Endothelial cell of umbilical vein (primary cell): ENCODE data around the gene ZNF618. TPM values are rescaled to one million over a fixed set of nuclear protein-coding genes. Genes with fewer than 3 reads are reported as not detected.

ENCODE experiments used
- BruUV-seq: library from RNA; stranded (reverse); fragments of 400-500 nt; replicated peaks from 2 replicates; lab custom pipeline; 2021; lab: Mats Ljungman, UMichigan
- CTCF ChIA-PET: fragments of 300-600, 350-600 bp; sonication (Branson Sonifier 250); formaldehyde crosslinking; loops from one replicate; lab custom pipeline; 2021; ENCODE audit warnings: antibody characterized with exemption, inconsistent platforms; lab: Charles Lee
- POLR2A ChIA-PET: fragments of 300-600, 350-600 bp; sonication (Branson Sonifier 250); formaldehyde crosslinking; loops from one replicate; lab custom pipeline; 2021; ENCODE audit warnings: antibody characterized with exemption, inconsistent platforms; lab: Charles Lee
- DNase-seq: peaks from one replicate; pipeline ENCODE4 v3.0.0-alpha.2; 2011; ENCODE audit warnings: low read depth, low spot score
- FAIRE-seq: peaks from 2 replicates; lab custom pipeline; 2011; peaks lifted over from hg19 to GRCh38; lab: Jason Lieb, UNC
- H2AFZ ChIP-seq: 2 replicates; pipeline ENCODE4 v1.6.0; 2012; ENCODE audit warnings: low read depth, low read length, control low read depth, inconsistent platforms
- H3K27ac ChIP-seq: 2 replicates; pipeline ENCODE4 v1.5.1; 2011; ENCODE audit warnings: low read depth, mild to moderate bottlenecking, control low read depth, low read length, moderate library complexity; ENCODE audit not compliant: insufficient read depth
- H3K27me3 ChIP-seq, 2 experiments: 2 replicates each; pipeline versions ENCODE4 v1.6.0 to v1.6.1; 2011; ENCODE audit warnings: low read length in 2 of 2, mixed read lengths in 1 of 2; ENCODE audit not compliant: control insufficient read depth in 2 of 2, insufficient read depth in 2 of 2
- H3K36me3 ChIP-seq, 2 experiments: 2 replicates in 1 of 2; 3 replicates in 1 of 2; pipeline ENCODE4 v1.5.1; 2011; ENCODE audit warnings: low read length in 2 of 2, mild to moderate bottlenecking in 1 of 2, moderate library complexity in 1 of 2; ENCODE audit not compliant: control insufficient read depth in 2 of 2, insufficient read depth in 2 of 2; ENCODE audit errors: extremely low read depth in 1 of 2
- H3K4me1 ChIP-seq: 3 replicates; pipeline ENCODE4 v1.5.1; 2011; ENCODE audit warnings: mild to moderate bottlenecking, low read length; ENCODE audit not compliant: control insufficient read depth, insufficient read depth; ENCODE audit errors: extremely low read depth
- H3K4me2 ChIP-seq: 2 replicates; pipeline ENCODE4 v1.6.1; 2011; ENCODE audit warnings: low read length, control low read depth, mixed read lengths; ENCODE audit not compliant: insufficient read depth
- H3K4me3 ChIP-seq, 3 experiments: fragments of 200-600 bp in 1 of 3; sonication (generic), shearing (Covaris generic) in 1 of 3; replicated peaks in 1 of 3; 2 replicates each; pipeline ENCODE4 v1.5.1; 2011 to 2016; ENCODE audit warnings: control low read depth in 3 of 3, low read length in 3 of 3, mild to moderate bottlenecking in 2 of 3, inconsistent platforms in 1 of 3, low read depth in 1 of 3, moderate library complexity in 1 of 3; ENCODE audit not compliant: insufficient read depth in 1 of 3
- H3K79me2 ChIP-seq: 2 replicates; pipeline ENCODE4 v1.6.0; 2012; ENCODE audit warnings: low read length, inconsistent platforms; ENCODE audit not compliant: control insufficient read depth, insufficient read depth
- H3K9ac ChIP-seq: replicated peaks from 2 replicates; pipeline ENCODE3; 2011; ENCODE audit warnings: low read length, control low read depth; ENCODE audit not compliant: insufficient read depth; ENCODE audit errors: extremely low read depth
- H3K9me1 ChIP-seq: replicated peaks from 3 replicates; pipeline ENCODE4 v1.6.0; 2011; ENCODE audit warnings: mild to moderate bottlenecking, low read length; ENCODE audit not compliant: control insufficient read depth, insufficient read depth; ENCODE audit errors: extremely low read depth
- H3K9me3 ChIP-seq: replicated peaks from 2 replicates; pipeline ENCODE4 v1.5.1; 2012; ENCODE audit warnings: low read length, inconsistent platforms; ENCODE audit not compliant: control insufficient read depth, insufficient read depth
- H4K20me1 ChIP-seq: replicated peaks from 2 replicates; pipeline ENCODE3; 2011; ENCODE audit warnings: mild to moderate bottlenecking, low read length; ENCODE audit not compliant: control insufficient read depth, insufficient read depth; ENCODE audit errors: extremely low read depth
- CTCF ChIP-seq, 2 donors: IDR thresholded peaks; 1 replicate in 1 of 2; 2 replicates in 1 of 2; pipeline ENCODE4 v1.5.1; 2011; ENCODE audit warnings: low read length in 2 of 2, mild to moderate bottlenecking in 2 of 2, moderate library complexity in 2 of 2, control low read depth in 1 of 2, inconsistent platforms in 1 of 2, low read depth in 1 of 2; ENCODE audit not compliant: insufficient read depth in 1 of 2; ENCODE audit errors: extremely low read depth in 1 of 2
- EZH2 ChIP-seq: IDR thresholded peaks from 2 replicates; pipeline ENCODE4 v1.6.1; 2012; ENCODE audit warnings: borderline replicate concordance, low read depth, mild to moderate bottlenecking, moderate library complexity, low read length, inconsistent platforms; ENCODE audit not compliant: severe bottlenecking
- FOS ChIP-seq: IDR thresholded peaks from 2 replicates; pipeline ENCODE4 v1.6.1; 2011; ENCODE audit warnings: mild to moderate bottlenecking, low read length, moderate library complexity, borderline replicate concordance; ENCODE audit not compliant: insufficient read depth
- GATA2 ChIP-seq: IDR thresholded peaks from 2 replicates; pipeline ENCODE4 v1.7.0; 2011; ENCODE audit warnings: low read depth, mild to moderate bottlenecking, moderate library complexity, mixed read lengths, low read length; ENCODE audit not compliant: insufficient read length, insufficient read depth
- JUN ChIP-seq: IDR thresholded peaks from 2 replicates; pipeline ENCODE4 v1.6.1; 2011; ENCODE audit warnings: borderline replicate concordance, low read depth; ENCODE audit not compliant: insufficient read length, insufficient read depth
- MAX ChIP-seq: IDR thresholded peaks from 2 replicates; pipeline ENCODE4 v1.6.1; 2011; ENCODE audit not compliant: insufficient read depth, insufficient read length
- POLR2AphosphoS5 ChIP-seq: IDR thresholded peaks from 2 replicates; pipeline ENCODE4 v1.6.1; 2012; ENCODE audit warnings: low read depth, mild to moderate bottlenecking, control low read depth, low read length, moderate library complexity; ENCODE audit not compliant: insufficient read depth
- dilution Hi-C: fragments of 300-500 bp; cut with MboI; formaldehyde crosslinking; loops from one replicate; pipeline ENCODE4 v1.15.0; 2019; ENCODE audit warnings: low sequenced_read_pairs; ENCODE audit not compliant: extremely low pct_ligation_motif_present
- intact Hi-C: fragments of 100-400 bp; cut with micrococcal nuclease; formaldehyde crosslinking; loops from one replicate; pipeline ENCODE4 v1.10.0; 2022
- polyA plus RNA-seq, 4 experiments: library from polyadenylated mRNA; depleted of rRNA in 3 of 4; stranded (reverse) in 3 of 4; unstranded in 1 of 4; fragments of >200 nt; gene quantifications; 2 replicates each; pipeline versions ENCODE4 v1.2.1 to v1.2.3, GENCODE V29; 2011 to 2012; ENCODE audit warnings: missing spikeins in 1 of 4
- total RNA-seq: library from RNA; stranded (reverse); gene quantifications from 2 replicates; pipeline ENCODE4 v1.2.3, GENCODE V29; 2021

Gene ZNF618
- total and polyA plus RNA-seq, 2 donors (not counting 3 experiments of a cell fraction or from before 2014, with no cell fraction given), result 22.6 to 80.3 TPM

DNA sequence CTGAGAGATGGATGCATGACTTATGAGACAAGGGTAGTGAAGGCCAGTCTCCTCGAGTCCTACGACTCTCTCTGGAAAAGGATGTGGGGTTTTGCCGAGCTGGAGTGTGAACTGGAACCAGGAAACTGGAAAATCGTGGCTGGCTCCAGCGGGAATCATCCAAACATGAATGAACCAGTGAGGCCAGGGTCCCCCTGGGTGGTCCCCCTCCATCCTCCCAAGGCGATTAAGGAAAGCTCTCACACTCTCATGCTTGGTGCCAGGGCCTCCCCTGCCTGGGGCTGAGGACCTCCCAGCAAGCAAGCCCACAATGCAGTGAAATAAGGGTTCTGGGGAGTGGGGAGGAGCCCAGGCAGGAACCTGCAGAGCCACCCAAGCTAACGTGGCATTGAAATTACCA, 211.6 kb downstream of the ZNF618 start:
- intact Hi-C loops, result no loop called here
- CTCF ChIA-PET, result no interaction called here
- TF ChIP-seq CTCF (IDR thresholded peaks at IDR 0.05; ENCODE audit: extremely low read depth in 1 of 2, insufficient read depth in 1 of 2, low read depth in 1 of 2, low read length in 2 of 2), result no peak
- TF ChIP-seq EZH2, result no peak
- TF ChIP-seq POLR2AphosphoS5, result no peak
- no peak for TF ChIP-seq JUN
- TF ChIP-seq MAX, result no peak
- TF ChIP-seq FOS, result no peak
- no peak for TF ChIP-seq GATA2

More for the DNA sequence above, 211.6 kb downstream of the ZNF618 start:
- H4K20me1 ChIP-seq, result no peaks in the 10 kb centered on the region
- DNase-seq (no peak), FAIRE-seq (no peak)
- H3K4me2 ChIP-seq, result no peak overlapping the region
- H3K4me1 ChIP-seq, result no peaks in the 10 kb centered on the region
- no peak overlapping the region for H3K4me3 ChIP-seq
- no peak overlapping the region for H3K9ac ChIP-seq
- H3K27me3 ChIP-seq, result peaks cover 7 to 18% of the 10 kb centered on the region in 2 experiments
- no peak overlapping the region for H3K27ac ChIP-seq
- no peak overlapping the region for H2AFZ ChIP-seq
- no peaks in the 10 kb centered on the region for H3K9me1 ChIP-seq
- H3K36me3 ChIP-seq, result no peaks in the 10 kb centered on the region
- H3K9me3 ChIP-seq, result no peaks in the 10 kb centered on the region
- POLR2A ChIA-PET, result no interaction called here
- no peaks in the 10 kb centered on the region for H3K79me2 ChIP-seq
- BruUV-seq, result no TSS peak
- dilution Hi-C loops, result loop anchor here (25.0 kb wide), 1 partner anchor 200 kb away; no protein-coding TSS in a partner anchor
